HG03432 (cell line): ENCODE results near the gene ELFN1.

Experiments used
- ATAC-seq: cut with Tn5 transposase; IDR thresholded peaks from one replicate; pipeline ENCODE4 v1.9.1; 2021; ENCODE audit warnings: mild to moderate bottlenecking, moderate library complexity; ENCODE audit not compliant: unreplicated experiment

ELFN1 gene

GRCh38 chr7:1662767-1663166, 7.3 kb upstream of the ELFN1 start:
- no peak for ATAC-seq

GRCh38 chr7:1663223-1663622, 6.9 kb upstream of the ELFN1 start:
- ATAC-seq: no peak

- ATAC-seq: no peak
Measured at GRCh38 chr7:1663857-1664651, 6.0 kb upstream of the ELFN1 start.

GRCh38 chr7:1664711-1665548, 5.1 kb upstream of the ELFN1 start:
- ATAC-seq: no peak

DNA sequence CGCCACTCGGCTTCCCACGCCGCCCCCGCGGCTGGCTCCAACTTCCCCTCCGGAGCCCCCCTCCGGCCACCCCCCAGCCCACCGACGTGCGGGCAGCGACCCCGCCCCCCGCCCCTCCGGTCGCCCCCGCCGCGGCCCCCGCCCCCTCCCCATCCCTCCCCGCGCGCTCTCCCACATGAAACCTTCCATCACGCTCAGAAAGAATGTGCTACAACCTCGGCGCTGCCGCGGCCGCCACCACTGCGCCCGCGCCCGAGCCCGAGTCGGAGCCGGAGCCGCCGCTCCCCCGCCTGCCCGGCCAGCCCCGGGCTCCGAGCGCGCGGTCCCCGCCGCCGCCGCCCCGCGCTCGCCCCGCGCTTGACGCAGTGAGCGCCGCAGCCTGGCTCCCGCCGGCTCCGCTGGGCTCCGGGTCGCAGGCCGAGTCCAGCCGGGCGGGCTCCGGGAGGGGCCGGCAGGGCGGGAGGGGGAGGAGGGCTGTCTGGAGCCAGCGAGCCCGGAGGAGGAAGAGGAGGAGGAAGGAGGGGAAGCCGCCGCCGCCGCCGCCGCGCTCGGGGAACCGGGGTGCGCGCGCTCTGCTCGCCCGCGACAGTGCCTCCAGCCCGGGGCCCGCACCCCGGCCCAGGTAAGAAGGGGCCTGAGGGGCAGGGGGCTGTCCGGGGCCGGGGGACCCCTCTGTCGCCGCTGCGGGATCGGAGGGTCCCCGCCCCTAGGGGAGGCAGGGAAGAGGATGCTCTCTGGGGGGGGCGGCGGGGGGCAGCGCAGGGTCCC, 4.3 kb upstream of the ELFN1 start:
- no peak for ATAC-seq

DNA sequence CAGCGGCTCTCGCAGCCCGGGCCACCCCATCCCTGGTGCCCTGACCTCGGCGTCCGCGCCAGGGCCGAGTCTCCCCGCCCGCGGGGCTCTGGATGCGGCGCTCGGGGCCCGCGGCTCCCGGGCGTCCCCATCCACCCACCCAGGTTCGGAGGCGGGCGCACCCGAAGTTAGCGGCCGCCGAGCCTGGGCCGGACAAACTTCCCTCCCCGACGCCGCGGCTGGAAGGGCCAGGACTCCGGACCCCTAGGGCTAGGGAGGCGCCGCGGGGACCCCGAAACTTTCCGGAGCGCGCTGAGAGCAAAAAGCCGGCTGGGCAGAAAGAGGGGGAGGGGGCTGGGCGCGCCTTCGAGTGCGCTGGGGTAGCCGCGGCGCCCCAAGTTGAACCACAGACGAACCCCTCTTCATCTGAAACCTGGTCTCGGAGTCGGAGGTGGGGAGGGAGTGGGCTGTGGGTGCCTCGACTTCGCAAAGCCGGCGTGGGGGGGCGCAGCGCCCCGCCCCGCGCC, 3.7 kb upstream of the ELFN1 start:
- no peak for ATAC-seq

DNA sequence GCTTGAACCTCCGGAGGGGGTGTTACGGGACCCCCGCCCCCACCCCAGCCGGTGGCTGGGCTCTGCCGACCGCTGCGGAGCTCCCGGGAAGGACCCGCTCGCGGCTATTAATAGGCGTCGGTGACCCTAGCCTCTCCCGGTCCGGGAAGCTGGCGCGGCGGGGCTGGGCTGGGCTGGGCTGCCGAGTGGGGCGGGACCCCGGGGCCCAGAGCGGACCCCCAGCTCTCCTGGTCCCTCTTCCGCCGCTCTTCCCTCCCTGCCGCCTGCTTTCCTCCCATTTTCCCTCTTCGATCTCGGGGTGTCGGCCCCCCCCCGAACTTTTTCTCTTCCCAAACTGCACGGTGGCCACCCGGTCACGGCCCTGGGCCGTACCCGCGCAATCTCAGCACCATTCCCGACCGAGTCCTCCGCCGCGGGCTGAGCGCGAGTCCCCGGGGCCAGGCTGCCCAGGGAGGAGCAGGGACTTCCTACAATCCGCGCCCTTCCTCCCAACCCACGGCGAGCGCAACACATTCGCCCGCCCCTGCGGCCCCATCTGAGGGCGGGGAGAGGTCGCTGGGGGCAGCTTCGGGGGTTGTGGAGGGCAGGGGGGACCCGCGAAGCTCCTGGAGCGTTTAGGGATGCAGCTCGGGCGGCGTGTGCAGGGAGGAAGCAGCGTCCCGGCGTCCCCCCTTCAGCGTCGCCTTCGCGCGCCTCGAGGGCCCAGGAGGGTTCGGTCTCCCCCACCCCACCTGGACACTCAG, 3.1 kb upstream of the ELFN1 start:
- ATAC-seq: no peak

DNA sequence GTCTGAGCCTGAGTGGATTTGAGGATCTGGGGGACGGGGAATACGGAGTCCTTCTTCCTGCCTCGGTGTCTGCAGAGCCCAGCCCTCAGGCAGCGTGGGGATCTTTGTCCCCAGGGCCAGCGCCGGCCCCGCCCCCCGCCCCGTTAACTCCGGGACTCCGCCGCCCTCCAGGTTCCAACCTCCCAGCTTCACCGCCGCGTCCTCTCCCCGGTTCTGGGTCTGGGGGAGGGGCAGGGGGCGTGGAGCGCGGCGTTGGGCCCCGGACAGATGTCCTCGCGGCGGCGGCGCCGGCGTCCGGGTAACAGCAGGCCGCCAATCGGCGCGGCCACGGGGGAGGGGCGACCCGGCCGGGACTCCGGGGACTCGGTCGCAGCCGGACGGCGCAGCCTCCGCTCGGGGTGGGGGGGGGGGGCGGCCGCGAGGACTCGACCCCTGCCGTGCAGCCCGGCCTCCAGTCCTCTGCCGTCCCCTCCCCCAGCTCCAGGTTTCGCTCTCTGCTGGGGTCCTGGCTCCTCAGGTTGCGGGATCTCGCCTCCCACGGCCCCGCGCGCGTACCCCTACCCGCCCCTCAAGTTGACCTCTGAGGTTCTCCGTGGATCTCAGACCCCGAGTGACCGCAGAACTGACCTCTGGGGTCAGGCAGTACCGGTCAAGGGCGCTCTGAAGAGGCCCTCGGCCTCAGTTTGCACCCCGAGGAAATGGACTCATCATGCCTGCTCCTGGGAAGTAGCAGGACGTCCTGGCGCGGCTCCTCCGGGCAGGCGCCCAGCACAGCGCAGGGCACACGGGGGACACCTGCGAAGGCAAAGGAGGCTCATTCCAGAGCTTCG, 2.3 kb upstream of the ELFN1 start:
- ATAC-seq: no peak

GRCh38 chr7:1668396-1669063, 1.5 kb upstream of the ELFN1 start:
- ATAC-seq: no peak

DNA sequence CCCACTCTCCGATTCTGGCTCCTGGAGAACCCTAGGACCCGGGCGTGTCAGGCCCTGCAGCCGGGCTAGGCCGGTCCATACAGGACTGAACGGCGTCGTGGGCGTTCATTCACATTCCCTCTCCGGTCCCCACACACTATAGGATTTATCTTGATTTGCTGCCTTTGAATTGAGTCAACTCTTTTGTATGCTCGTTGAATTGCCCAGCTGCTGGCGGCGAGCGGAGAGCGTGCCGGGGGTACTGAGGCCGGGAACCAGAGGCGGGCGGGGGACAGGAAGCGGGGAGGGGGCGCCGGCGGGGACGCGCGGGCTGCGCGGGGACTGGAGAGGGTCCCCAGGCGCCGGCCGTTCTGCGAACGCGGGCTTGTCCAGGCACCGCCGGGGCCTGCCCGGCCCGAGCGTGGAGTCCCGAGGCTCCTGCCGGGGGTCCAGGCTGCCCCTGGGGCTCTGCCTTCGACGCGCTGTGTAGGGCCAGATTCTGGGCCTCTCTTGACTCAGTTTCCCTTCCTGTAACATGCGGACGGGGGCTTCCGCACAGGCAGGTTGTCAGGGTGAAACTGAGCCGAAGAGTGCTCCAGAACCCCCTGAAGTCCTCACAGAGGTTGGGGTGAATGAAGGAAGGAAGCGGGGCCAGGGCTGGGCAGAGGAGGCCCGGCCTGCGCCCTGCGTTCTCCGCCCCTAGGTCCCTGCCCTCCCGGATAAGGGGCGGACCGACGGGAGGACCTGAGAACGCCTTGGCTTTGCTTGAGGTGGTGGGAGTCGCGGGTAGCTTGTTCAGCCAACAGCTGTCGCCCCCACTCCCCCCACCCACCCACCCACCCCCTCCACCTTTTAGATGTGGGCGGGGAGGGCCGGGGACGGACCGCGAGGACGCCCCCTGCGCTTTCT, 769 bp upstream of the ELFN1 start:
- ATAC-seq: no peak

GRCh38 chr7:1670894-1671593, 967 bp downstream of the ELFN1 start:
- ATAC-seq: no peak

- ATAC-seq: no peak
Measured at GRCh38 chr7:1671594-1672451, 1.7 kb downstream of the ELFN1 start.

DNA sequence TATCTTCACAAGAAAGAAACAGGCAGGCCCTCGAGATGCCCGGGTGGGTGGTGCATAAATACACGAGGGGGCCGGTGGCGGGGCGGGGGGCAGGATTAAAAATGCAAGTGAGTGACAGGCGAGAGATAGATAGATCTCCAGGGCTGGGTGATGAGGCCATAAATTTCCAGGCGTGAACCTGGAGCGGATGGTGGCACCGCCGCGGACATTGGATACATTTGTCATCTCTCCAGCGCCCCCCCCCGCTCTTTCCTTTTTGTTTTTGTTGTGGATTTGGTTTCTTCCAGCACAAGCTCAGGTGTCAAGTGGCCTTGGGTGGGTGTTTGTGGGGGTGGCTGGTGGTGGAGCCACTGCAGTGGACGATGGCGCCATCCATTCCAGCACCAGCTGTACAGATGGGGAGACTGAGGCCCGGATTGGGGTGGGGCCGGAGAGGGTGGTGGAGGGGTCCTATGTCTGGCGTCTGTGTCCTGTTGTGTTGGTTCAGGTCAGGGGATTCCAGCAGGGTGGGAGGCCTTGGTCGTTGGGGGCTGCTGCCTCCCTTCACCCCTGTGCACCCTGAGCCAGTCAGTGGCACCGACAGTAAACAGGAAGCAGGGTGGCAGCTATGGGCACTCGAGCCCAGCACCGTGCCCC, 2.9 kb downstream of the ELFN1 start:
- ATAC-seq: no peak

- no peak for ATAC-seq
Measured at GRCh38 chr7:1673581-1674118, 3.6 kb downstream of the ELFN1 start.

- ATAC-seq: no peak
Measured at GRCh38 chr7:1674161-1675035, 4.3 kb downstream of the ELFN1 start.
